ENCODE measurements around the gene KCNA2. TPM values are rescaled to one million over a fixed set of nuclear protein-coding genes. Genes with fewer than 3 reads are reported as not detected.

KCNA2 gene
- polyA plus RNA-seq, 1 of the 3 experiments (the other 2 are of a cell fraction): not detected

- TF ChIP-seq EP300 (IDR thresholded peaks at IDR 0.05; ENCODE audit: borderline replicate concordance in 1 of 2, low read depth in 1 of 2, low read length in 1 of 2) (no peak), TAF1 (IDR thresholded peaks at IDR 0.05; ENCODE audit: borderline replicate concordance, low read depth, low read length) (no peak), POLR2AphosphoS5 (IDR thresholded peaks at IDR 0.05; ENCODE audit: low read depth, low read length) (no peak), FOXM1 (IDR thresholded peaks at IDR 0.05; ENCODE audit: low read depth) (no peak), MXI1 (IDR thresholded peaks at IDR 0.05; ENCODE audit: low read depth, low read length) (no peak), FOSL2 (IDR thresholded peaks at IDR 0.05; ENCODE audit: borderline replicate concordance, low read depth) (no peak)
Observed at GRCh38 chr1:110594456-110595352, 11.5 kb downstream of the KCNA2 start (continued).

GRCh38 chr1:110593902-110594301 lies 12.3 kb downstream of the KCNA2 start:
- Histone ChIP-seq H3F3A (replicated peaks; ENCODE audit: insufficient read depth) (no peaks in the 10 kb centered on the region), H3K79me2 (ENCODE audit: insufficient read depth) (no peaks in the 10 kb centered on the region), H3K9me2 (no peaks in the 10 kb centered on the region), H3K4me3 (ENCODE audit: low read depth in 2 of 2, low read length in 1 of 2) (no peak overlapping the region), H3K4me1 (ENCODE audit: control insufficient read depth in 1 of 2, insufficient read depth in 2 of 2, low read depth in 1 of 2, low read length in 1 of 2) (no peaks in the 10 kb centered on the region), H3K9me3 (no peaks in the 10 kb centered on the region), H3K4me2 (no peak overlapping the region), H3K27me3 (ENCODE audit: insufficient read depth) (peaks cover 1% of the 10 kb centered on the region; the same call in 1 of the 2 replicates), H3K27ac (ENCODE audit: low read depth in 2 of 2, low read length in 1 of 2) (no peak overlapping the region), H2AFZ (ENCODE audit: low read depth) (no peak overlapping the region), H3K9ac (no peak overlapping the region), H4K20me1 (ENCODE audit: insufficient read depth) (no peaks in the 10 kb centered on the region), H3K36me3 (replicated peaks in 1 of 2; ENCODE audit: control insufficient read depth in 1 of 2, insufficient read depth in 2 of 2, low read length in 1 of 2) (no peaks in the 10 kb centered on the region)
- no peak for DNase-seq
- ChIA-PET CTCF (interaction anchor here (1.0 to 4.1 kb wide), 8 partner anchors 9 to 189 kb away, joined by 3 to 20 read pairs (median 4); partner anchors contain the start of gene KCNA2), POLR2A (interaction anchor here (0.5 kb wide), 1 partner anchor 230 kb away, joined by 3 read pairs; no protein-coding TSS in a partner anchor)
- TF ChIP-seq SMC3 (IDR thresholded peaks at IDR 0.05; ENCODE audit: low read depth, low read length) (no peak), FOXJ3 (CRISPR knock-in tag; IDR thresholded peaks at IDR 0.05) (no peak), USF2 (IDR thresholded peaks at IDR 0.05; ENCODE audit: borderline replicate concordance, low read depth, low read length) (no peak), RXRA (IDR thresholded peaks at IDR 0.05; ENCODE audit: borderline replicate concordance, low read depth) (no peak), PBX3 (IDR thresholded peaks at IDR 0.05) (no peak), USF1 (IDR thresholded peaks at IDR 0.05; ENCODE audit: borderline replicate concordance, low read depth) (no peak), EZH2phosphoT487 (IDR thresholded peaks at IDR 0.05; ENCODE audit: borderline replicate concordance, low read depth) (no peak), TCF12 (IDR thresholded peaks at IDR 0.05) (no peak), GABPA (IDR thresholded peaks at IDR 0.05; ENCODE audit: low read depth) (no peak), FOXM1 (IDR thresholded peaks at IDR 0.05; ENCODE audit: low read depth) (no peak), ELF1 (IDR thresholded peaks at IDR 0.05) (no peak), CHD2 (IDR thresholded peaks at IDR 0.05; ENCODE audit: low read length, partially characterized antibody) (no peak), JUND (IDR thresholded peaks at IDR 0.05) (no peak)
- WGBS (ENCODE audit: low lambda C conversion rate): 60% methylated on average over 5 of the region's 5 CpGs

All from SK-N-SH (cell line).